Brain microvascular endothelial cell (primary cell): ENCODE results near the gene YAF2.

Experiments
- DNase-seq: peaks from one replicate; pipeline ENCODE4 v3.0.0-alpha.2; 2020
- H3K27ac ChIP-seq: fragments of 250-450 bp; sonication (Bioruptor Pico); 2 replicates; pipeline ENCODE4 v1.5.1; 2020; ENCODE audit warnings: mild to moderate bottlenecking, moderate library complexity
- H3K27me3 ChIP-seq: fragments of 250-450 bp; sonication (Bioruptor Pico); replicated peaks from 2 replicates; pipeline ENCODE4 v1.5.1; 2020; ENCODE audit warnings: mild to moderate bottlenecking
- H3K36me3 ChIP-seq: fragments of 250-450 bp; sonication (Bioruptor Pico); replicated peaks from 2 replicates; pipeline ENCODE4 v1.5.1; 2020; ENCODE audit warnings: mild to moderate bottlenecking
- H3K4me3 ChIP-seq: 2 replicates; pipeline ENCODE4 v1.5.1; 2011; ENCODE audit warnings: low read depth, mild to moderate bottlenecking, control low read depth, low read length, moderate library complexity
- CTCF ChIP-seq: IDR thresholded peaks from 2 replicates; pipeline ENCODE4 v1.5.1; 2011; ENCODE audit warnings: low read depth, mild to moderate bottlenecking, moderate library complexity, low read length, control low read depth, inconsistent platforms; ENCODE audit errors: missing control alignments
- in situ Hi-C: cut with HindIII; loops from 2 replicates; pipeline ENCODE4 v1.10.0; 2017; ENCODE audit warnings: low sequenced_read_pairs, low pct_ligation_motif_present

Gene YAF2

GRCh38 chr12:42282294-42282693 lies 44.2 kb upstream of the YAF2 start:
- H3K27ac ChIP-seq, result no peak overlapping the region
- no peaks in the 10 kb centered on the region for H3K36me3 ChIP-seq
- no peak for TF ChIP-seq CTCF
- no peak for DNase-seq
- no peak overlapping the region for H3K4me3 ChIP-seq
- in situ Hi-C loops, result no loop called here
- no peaks in the 10 kb centered on the region for H3K27me3 ChIP-seq

- no peak for TF ChIP-seq CTCF
- no peaks in the 10 kb centered on the region for H3K36me3 ChIP-seq
- H3K27ac ChIP-seq, result no peak overlapping the region
- no peaks in the 10 kb centered on the region for H3K27me3 ChIP-seq
- no peak for DNase-seq
- H3K4me3 ChIP-seq, result no peak overlapping the region
- in situ Hi-C loops, result no loop called here
Observed at GRCh38 chr12:42281844-42282243, 43.8 kb upstream of the YAF2 start.

- Histone ChIP-seq H3K4me3 (no peak overlapping the region), H3K36me3 (no peaks in the 10 kb centered on the region), H3K27me3 (no peaks in the 10 kb centered on the region), H3K27ac (no peak overlapping the region)
- DNase-seq, result no peak
- in situ Hi-C loops, result no loop called here
- no peak for TF ChIP-seq CTCF
Observed at GRCh38 chr12:42281278-42281677, 43.2 kb upstream of the YAF2 start.

- H3K4me3 ChIP-seq, result no peak overlapping the region
- no peak overlapping the region for H3K27ac ChIP-seq
- no peak for TF ChIP-seq CTCF
- DNase-seq, result no peak
- in situ Hi-C loops, result no loop called here
- H3K36me3 ChIP-seq, result no peaks in the 10 kb centered on the region
- no peaks in the 10 kb centered on the region for H3K27me3 ChIP-seq
Observed at GRCh38 chr12:42278128-42278510, 40.1 kb upstream of the YAF2 start.

- no peak for DNase-seq
- in situ Hi-C loops, result no loop called here
- no peak overlapping the region for H3K4me3 ChIP-seq
- no peak overlapping the region for H3K27ac ChIP-seq
- no peak for TF ChIP-seq CTCF
- no peaks in the 10 kb centered on the region for H3K27me3 ChIP-seq
- no peaks in the 10 kb centered on the region for H3K36me3 ChIP-seq
Observed at GRCh38 chr12:42277396-42278127, 39.5 kb upstream of the YAF2 start.

- no peak overlapping the region for H3K27ac ChIP-seq
- no peaks in the 10 kb centered on the region for H3K36me3 ChIP-seq
- H3K4me3 ChIP-seq, result no peak overlapping the region
- no peak for DNase-seq
- TF ChIP-seq CTCF, result no peak
- no peaks in the 10 kb centered on the region for H3K27me3 ChIP-seq
- in situ Hi-C loops, result no loop called here
Observed at GRCh38 chr12:42275499-42275898, 37.5 kb upstream of the YAF2 start.
